ENCODE data around the gene TSPEAR. TPM values are rescaled to one million over a fixed set of nuclear protein-coding genes. Genes with fewer than 3 reads are reported as not detected.

The TSPEAR gene
- total and polyA plus RNA-seq, 9 of the 15 experiments (the other 6 are each of a cell fraction or from before 2014, with no cell fraction given): not detected

DNA sequence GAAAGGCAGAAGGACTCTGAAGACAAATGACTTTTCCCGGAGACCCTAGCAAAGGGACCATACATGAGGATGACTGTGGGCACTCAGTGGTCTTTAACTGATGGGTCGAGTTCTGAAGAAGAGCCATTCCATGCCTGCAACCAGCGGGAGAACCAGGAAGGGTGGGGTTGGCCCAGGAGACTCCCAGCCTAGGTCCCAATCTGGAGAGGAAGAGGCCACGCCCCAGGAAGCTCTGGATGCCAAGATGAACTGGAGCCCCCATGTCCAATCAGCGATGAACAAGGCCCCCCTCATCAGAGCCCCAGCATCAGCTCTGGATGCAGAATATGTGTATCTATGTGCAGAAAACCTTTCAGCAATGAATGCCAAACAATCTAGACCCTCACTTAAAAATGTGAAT lies 70.6 kb downstream of the TSPEAR start:
- no peak for DNase-seq (ENCODE audit: extremely low read depth in 1 of 4, low spot score in 3 of 4)
- H3K79me2 ChIP-seq (ENCODE audit: control insufficient read depth, insufficient read depth, low read length): no peaks in the 10 kb centered on the region
- no peak overlapping the region for H3K4me2 ChIP-seq (ENCODE audit: insufficient read depth, low read length)
- in situ Hi-C loops (cut with MboI): no loop called here
- POLR2A ChIA-PET: no interaction called here
- intact Hi-C loops (cut with micrococcal nuclease): no loop called here
- no peaks in the 10 kb centered on the region for H3K9me1 ChIP-seq (ENCODE audit: control insufficient read depth, insufficient read depth, low read length)
- H3K27me3 ChIP-seq (ENCODE audit: control insufficient read depth in 2 of 2, insufficient read depth in 2 of 2, low read length in 2 of 2): peaks cover 0 to 6% of the 10 kb centered on the region in 2 experiments; a peak in 2 of 5 replicates
- H2AFZ ChIP-seq (ENCODE audit: low read depth, low read length): no peak overlapping the region
- BruUV-seq (replicated peaks): no TSS peak
- no peaks in the 10 kb centered on the region for H4K20me1 ChIP-seq (replicated peaks; ENCODE audit: control insufficient read depth, insufficient read depth, low read length)
- H3K9me3 ChIP-seq (replicated peaks; ENCODE audit: control insufficient read depth, insufficient read depth, low read depth, low read length): peaks cover 4% of the 10 kb centered on the region
- CTCF ChIA-PET (ENCODE audit: low intra/inter-chr PET ratio): no interaction called here
- no peak overlapping the region for H3K4me3 ChIP-seq
- no peak for ATAC-seq
- peaks cover 0 to 3% of the 10 kb centered on the region in 2 experiments; a peak in 2 of 5 replicates for H3K4me1 ChIP-seq (replicated peaks in 1 of 2; ENCODE audit: control insufficient read depth in 2 of 2, insufficient read depth in 2 of 2, low read length in 2 of 2)
- TF ChIP-seq ARID3B (CRISPR knock-in tag; IDR thresholded peaks at IDR 0.05; ENCODE audit: borderline replicate concordance) (no peak), NUFIP1 (IDR thresholded peaks at IDR 0.05; ENCODE audit: partially characterized antibody) (no peak), RCOR1 (IDR thresholded peaks at IDR 0.05; ENCODE audit: borderline replicate concordance in 1 of 2, low read depth in 2 of 2, low read length in 2 of 2) (no peak), CC2D1A (IDR thresholded peaks at IDR 0.05) (no peak)
- no peak for FAIRE-seq
- H3K36me3 ChIP-seq (ENCODE audit: control insufficient read depth, insufficient read depth, low read length): no peaks in the 10 kb centered on the region
- 2% methylated on average over 5 of the region's 5 CpGs for WGBS (ENCODE audit: insufficient coverage, low coverage, missing lambda C conversion rate)
- no peak overlapping the region for H3K9ac ChIP-seq (ENCODE audit: insufficient read depth in 1 of 2, low read depth in 2 of 2, low read length in 2 of 2)
- no peak overlapping the region for H3K27ac ChIP-seq (ENCODE audit: extremely low read depth, low read depth, low read length)

DNA sequence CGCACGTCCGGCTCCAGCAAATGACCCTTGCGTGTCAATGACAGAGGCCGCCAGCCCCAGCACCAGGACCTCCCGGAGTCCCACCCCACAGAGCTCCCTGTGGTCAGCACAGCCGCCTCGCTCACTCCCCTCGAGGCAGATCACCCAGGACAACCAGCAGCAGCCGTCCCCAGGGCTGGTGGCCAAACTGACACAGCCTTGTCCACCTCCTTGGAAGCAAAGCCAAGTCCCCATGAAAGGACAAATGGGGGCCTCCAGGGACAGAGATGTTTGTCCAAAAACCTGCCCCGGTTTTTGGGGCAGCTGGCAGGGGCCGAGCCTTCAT lies 72.1 kb downstream of the TSPEAR start:
- FAIRE-seq (no peak), ATAC-seq (no peak), DNase-seq (ENCODE audit: extremely low read depth in 1 of 4, low spot score in 3 of 4) (no peak)
- H3K9ac ChIP-seq (ENCODE audit: insufficient read depth in 1 of 2, low read depth in 2 of 2, low read length in 2 of 2): no peak overlapping the region
- ChIA-PET CTCF (ENCODE audit: low intra/inter-chr PET ratio) (no interaction called here), POLR2A (interaction anchor here (0.6 kb wide), 1 partner anchor 28 kb away, joined by 3 read pairs; no protein-coding TSS in a partner anchor)
- no TSS peak for BruUV-seq (replicated peaks)
- no peaks in the 10 kb centered on the region for H4K20me1 ChIP-seq (replicated peaks; ENCODE audit: control insufficient read depth, insufficient read depth, low read length)
- in situ Hi-C loops (cut with MboI) (no loop called here), intact Hi-C loops (cut with micrococcal nuclease) (no loop called here)
- no peak overlapping the region for H2AFZ ChIP-seq (ENCODE audit: low read depth, low read length)
- H3K4me3 ChIP-seq: no peak overlapping the region
- H3K4me2 ChIP-seq (ENCODE audit: insufficient read depth, low read length): no peak overlapping the region
- no peaks in the 10 kb centered on the region for H3K9me1 ChIP-seq (ENCODE audit: control insufficient read depth, insufficient read depth, low read length)
- H3K27ac ChIP-seq (ENCODE audit: extremely low read depth, low read depth, low read length): no peak overlapping the region
- H3K27me3 ChIP-seq (ENCODE audit: control insufficient read depth in 2 of 2, insufficient read depth in 2 of 2, low read length in 2 of 2): peaks cover 0 to 6% of the 10 kb centered on the region in 2 experiments; a peak in 2 of 5 replicates
- H3K36me3 ChIP-seq (ENCODE audit: control insufficient read depth, insufficient read depth, low read length): no peaks in the 10 kb centered on the region
- peaks cover 0 to 3% of the 10 kb centered on the region in 2 experiments; a peak in 2 of 5 replicates for H3K4me1 ChIP-seq (replicated peaks in 1 of 2; ENCODE audit: control insufficient read depth in 2 of 2, insufficient read depth in 2 of 2, low read length in 2 of 2)
- H3K79me2 ChIP-seq (ENCODE audit: control insufficient read depth, insufficient read depth, low read length): no peaks in the 10 kb centered on the region
- H3K9me3 ChIP-seq (replicated peaks; ENCODE audit: control insufficient read depth, insufficient read depth, low read depth, low read length): peaks cover 2% of the 10 kb centered on the region
- WGBS (ENCODE audit: insufficient coverage, low coverage, missing lambda C conversion rate): 12% methylated on average over 12 of the region's 12 CpGs
- TF ChIP-seq, protein P1, sequence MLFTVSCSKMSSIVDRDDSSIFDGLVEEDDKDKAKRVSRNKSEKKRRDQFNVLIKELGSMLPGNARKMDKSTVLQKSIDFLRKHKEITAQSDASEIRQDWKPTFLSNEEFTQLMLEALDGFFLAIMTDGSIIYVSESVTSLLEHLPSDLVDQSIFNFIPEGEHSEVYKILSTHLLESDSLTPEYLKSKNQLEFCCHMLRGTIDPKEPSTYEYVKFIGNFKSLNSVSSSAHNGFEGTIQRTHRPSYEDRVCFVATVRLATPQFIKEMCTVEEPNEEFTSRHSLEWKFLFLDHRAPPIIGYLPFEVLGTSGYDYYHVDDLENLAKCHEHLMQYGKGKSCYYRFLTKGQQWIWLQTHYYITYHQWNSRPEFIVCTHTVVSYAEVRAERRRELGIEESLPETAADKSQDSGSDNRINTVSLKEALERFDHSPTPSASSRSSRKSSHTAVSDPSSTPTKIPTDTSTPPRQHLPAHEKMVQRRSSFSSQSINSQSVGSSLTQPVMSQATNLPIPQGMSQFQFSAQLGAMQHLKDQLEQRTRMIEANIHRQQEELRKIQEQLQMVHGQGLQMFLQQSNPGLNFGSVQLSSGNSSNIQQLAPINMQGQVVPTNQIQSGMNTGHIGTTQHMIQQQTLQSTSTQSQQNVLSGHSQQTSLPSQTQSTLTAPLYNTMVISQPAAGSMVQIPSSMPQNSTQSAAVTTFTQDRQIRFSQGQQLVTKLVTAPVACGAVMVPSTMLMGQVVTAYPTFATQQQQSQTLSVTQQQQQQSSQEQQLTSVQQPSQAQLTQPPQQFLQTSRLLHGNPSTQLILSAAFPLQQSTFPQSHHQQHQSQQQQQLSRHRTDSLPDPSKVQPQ (CRISPR knock-in tag; IDR thresholded peaks at IDR 0.05; ENCODE audit: borderline replicate concordance): no peak
- TF ChIP-seq FOXA1 (IDR thresholded peaks at IDR 0.05; ENCODE audit: borderline replicate concordance): no peak
- TF ChIP-seq MXI1 (IDR thresholded peaks at IDR 0.05; ENCODE audit: low read depth, low read length): no peak
